K562 (cell line): ENCODE measurements around the gene DMBT1. TPM values are rescaled to one million over a fixed set of nuclear protein-coding genes. Genes with fewer than 3 reads are reported as not detected.

Experiments used
- ATAC-seq: fragments of 200-7000 bp; cut with Tn5 transposase; 3 replicates; pipeline ENCODE4 v1.9.1; 2020; ENCODE audit warnings: moderate library complexity
- BruUV-seq: library from RNA; stranded (reverse); fragments of 400-500 nt; replicated peaks from 2 replicates; lab custom pipeline; 2021; lab: Mats Ljungman, UMichigan
- CTCF ChIA-PET: fragments of 300-600 bp; formaldehyde crosslinking; extraction: SDS; loops from one replicate; lab custom pipeline; 2021; ENCODE audit warnings: low intra/inter-chr PET ratio; lab: Yijun Ruan, JAX
- POLR2A ChIA-PET: fragments of 300-600, 350-650 bp; sonication (Branson Sonifier 250); formaldehyde crosslinking; extraction: SDS; loops from one replicate; lab custom pipeline; 2021; ENCODE audit warnings: antibody characterized with exemption, inconsistent platforms; lab: Yijun Ruan, JAX
- DNase-seq, 4 experiments: peaks; one replicate each; pipeline versions ENCODE4 v3.0.0 to v3.0.0-alpha.2; 2011 to 2018; ENCODE audit warnings: low spot score in 3 of 4, mixed read lengths in 3 of 4; ENCODE audit errors: extremely low read depth in 1 of 4
- FAIRE-seq: peaks from 2 replicates; lab custom pipeline; 2011; peaks lifted over from hg19 to GRCh38; lab: Jason Lieb, UNC
- H2AFZ ChIP-seq: 2 replicates; pipeline ENCODE4 v1.6.0; 2011; ENCODE audit warnings: low read depth, low read length, control low read depth, inconsistent platforms
- H3K27ac ChIP-seq: fragments of 200-600 bp; 3 replicates; pipeline ENCODE4 v1.8.0; 2011; ENCODE audit warnings: low read depth, mild to moderate bottlenecking, control low read depth, inconsistent platforms, low read length, moderate library complexity, mixed read lengths; ENCODE audit errors: extremely low read depth
- H3K27me3 ChIP-seq, 2 experiments: fragments of 300-600 bp in 1 of 2; 2 replicates in 1 of 2; 3 replicates in 1 of 2; pipeline versions ENCODE4 v1.6.0 to v1.8.0; 2011; ENCODE audit warnings: inconsistent platforms in 2 of 2, low read length in 2 of 2, mild to moderate bottlenecking in 1 of 2, mixed read lengths in 1 of 2, moderate library complexity in 1 of 2; ENCODE audit not compliant: control insufficient read depth in 2 of 2, insufficient read depth in 2 of 2
- H3K36me3 ChIP-seq: fragments of 300-600 bp; 3 replicates; pipeline ENCODE4 v1.8.0; 2011; ENCODE audit warnings: mild to moderate bottlenecking, low read length, inconsistent platforms; ENCODE audit not compliant: control insufficient read depth, insufficient read depth
- H3K4me1 ChIP-seq, 2 experiments: fragments of 200-600 bp in 1 of 2; replicated peaks in 1 of 2; 2 replicates in 1 of 2; 3 replicates in 1 of 2; pipeline versions ENCODE4 v1.5.1 to v1.8.0; 2011; ENCODE audit warnings: inconsistent platforms in 2 of 2, low read length in 2 of 2, mild to moderate bottlenecking in 1 of 2, mixed read lengths in 1 of 2, moderate library complexity in 1 of 2; ENCODE audit not compliant: control insufficient read depth in 2 of 2, insufficient read depth in 2 of 2
- H3K4me2 ChIP-seq: 2 replicates; pipeline ENCODE4 v1.6.1; 2011; ENCODE audit warnings: low read length, control low read depth, inconsistent platforms, mixed read lengths; ENCODE audit not compliant: insufficient read depth
- H3K4me3 ChIP-seq: fragments of 200-600 bp; sonication (generic), shearing (Covaris generic); 2 replicates; pipeline ENCODE4 v1.5.1; 2016; ENCODE audit warnings: control low read depth, inconsistent platforms
- H3K79me2 ChIP-seq: fragments of 200-600 bp; 3 replicates; pipeline ENCODE4 v1.8.0; 2011; ENCODE audit warnings: low read length, inconsistent platforms; ENCODE audit not compliant: control insufficient read depth, insufficient read depth
- H3K9ac ChIP-seq, 2 experiments: 2 replicates each; pipeline versions ENCODE4 v1.6.0 to v1.6.1; 2011; ENCODE audit warnings: low read depth in 2 of 2, low read length in 2 of 2, control low read depth in 1 of 2, inconsistent platforms in 1 of 2, mild to moderate bottlenecking in 1 of 2, mixed read lengths in 1 of 2; ENCODE audit not compliant: insufficient read depth in 1 of 2
- H3K9me1 ChIP-seq: one replicate; pipeline ENCODE4 v1.6.0; 2011; ENCODE audit warnings: inconsistent platforms, mild to moderate bottlenecking, low read length, moderate library complexity; ENCODE audit not compliant: control insufficient read depth, insufficient read depth
- H3K9me3 ChIP-seq: replicated peaks from 2 replicates; pipeline ENCODE4 v1.5.1; 2011; ENCODE audit warnings: low read depth, low read length, inconsistent platforms; ENCODE audit not compliant: control insufficient read depth, insufficient read depth
- H4K20me1 ChIP-seq: replicated peaks from 2 replicates; pipeline ENCODE4 v1.6.1; 2011; ENCODE audit warnings: low read length, inconsistent platforms, mixed read lengths; ENCODE audit not compliant: control insufficient read depth, insufficient read depth
- GMEB1 ChIP-seq: fragments of 250-450 bp; sonication (Bioruptor Pico); IDR thresholded peaks from 2 replicates; pipeline ENCODE4 v1.4.0; 2020; ENCODE audit warnings: mild to moderate bottlenecking
- PCBP2 ChIP-seq: fragments of 200-400 bp; formaldehyde crosslinking; IDR thresholded peaks from 2 replicates; pipeline ENCODE4 v1.6.1; 2018; ENCODE audit warnings: low read length, low read depth, mild to moderate bottlenecking, moderate library complexity; ENCODE audit not compliant: poor library complexity, severe bottlenecking
- STAG1 ChIP-seq: sonication (generic); formaldehyde crosslinking; IDR thresholded peaks from 2 replicates; pipeline ENCODE4 v1.5.0; 2020; ENCODE audit warnings: missing genetic modification reagents, borderline replicate concordance
- ZNF407 ChIP-seq: fragments of 450-650 bp; IDR thresholded peaks from 2 replicates; pipeline ENCODE4 v1.6.1; 2016; ENCODE audit warnings: low read depth
- WGBS: fragments of 100-300 bp; shearing (Covaris generic); methylation state at CpG from one replicate; pipeline ENCODE4 v1.1.6; 2016; ENCODE audit warnings: low coverage, mixed read lengths; ENCODE audit not compliant: insufficient coverage; ENCODE audit errors: missing lambda C conversion rate; 5-methylcytosine and 5-hydroxymethylcytosine counted together
- in situ Hi-C: fragments of 300-500 bp; cut with MboI; formaldehyde crosslinking; loops from 4 replicates; pipeline ENCODE4 v1.15.0; 2018; ENCODE audit warnings: inconsistent platforms, mixed read lengths
- intact Hi-C: fragments of 100-400 bp; cut with micrococcal nuclease; formaldehyde crosslinking; loops from 2 replicates; pipeline ENCODE4 v1.14.2; 2022
- polyA plus RNA-seq, 8 experiments: library from polyadenylated mRNA; depleted of rRNA in 4 of 8; stranded (reverse) in 5 of 8; unstranded in 3 of 8; fragments of >200 nt; fragmentation: Nextera tagmentation in 2 of 8; fragmentation: Illumina TruSeq in 1 of 8; extraction: Ambion mirVana in 2 of 8; extraction: Trizol in 1 of 8; gene quantifications; 2 replicates each; pipeline versions ENCODE4 v1.2.1 to v1.2.3, GENCODE V29; 2011 to 2014; ENCODE audit warnings: inconsistent platforms in 1 of 8, missing spikeins in 1 of 8
- total RNA-seq, 7 experiments: library from RNA; depleted of rRNA in 6 of 7; stranded (reverse); fragments of >200 nt in 6 of 7; fragmentation: Illumina TruSeq in 2 of 7; extraction: Trizol in 2 of 7; gene quantifications; 2 replicates each; pipeline versions ENCODE4 v1.2.1 to v1.2.3, GENCODE V29; 2011 to 2021; ENCODE audit warnings: low replicate concordance in 1 of 7
- TF ChIP-seq, protein P1 (sequence below), 3 experiments: IDR thresholded peaks in 2 of 3; conservative IDR thresholded peaks in 1 of 3; 2 replicates each; pipeline ENCODE4 v1.5.1; 2011 to 2012; ENCODE audit warnings: low read length in 3 of 3, mild to moderate bottlenecking in 3 of 3, control low read depth in 2 of 3, improper control_type of control experiment in 1 of 3, inconsistent platforms in 1 of 3, low read depth in 1 of 3, mixed read lengths in 1 of 3, moderate library complexity in 1 of 3; ENCODE audit not compliant: insufficient read depth in 2 of 3

The DMBT1 gene
- total and polyA plus RNA-seq, 9 of the 15 experiments (the other 6 are each of a cell fraction or from before 2014, with no cell fraction given) = 0.01 to 0.07 TPM; not detected in 7

DNA sequence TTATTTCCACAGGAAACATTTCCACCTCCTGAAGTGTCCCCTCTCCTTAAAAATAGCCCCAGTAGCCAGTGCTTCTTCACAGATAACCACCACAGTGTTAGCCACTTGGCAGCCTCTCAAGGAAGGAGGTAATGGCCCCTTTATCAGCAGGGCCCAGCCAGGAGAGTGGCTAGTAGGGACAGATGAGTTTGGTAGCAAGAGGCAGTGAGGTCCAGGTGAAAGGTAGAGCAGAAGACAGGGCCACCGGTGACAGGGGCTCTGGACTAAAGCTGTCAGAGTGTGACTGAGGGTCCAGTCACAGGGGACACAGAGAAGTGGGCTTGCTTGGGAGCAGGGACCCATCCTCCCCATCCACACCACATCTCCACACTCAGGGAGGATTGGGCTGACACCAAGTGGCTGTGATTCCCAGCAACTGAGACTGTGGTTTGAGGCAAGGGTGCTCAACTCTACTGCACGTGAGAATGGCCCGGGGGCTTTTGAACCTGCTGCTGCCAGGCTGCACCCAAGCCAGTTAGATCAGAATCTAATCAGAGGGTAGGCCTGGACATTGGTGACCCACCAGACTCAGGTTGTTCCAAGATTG lies 86.9 kb downstream of the DMBT1 start (continued):
- TF ChIP-seq PCBP2 = no peak
- TF ChIP-seq, all 486 proteins: peak for 6

DNA sequence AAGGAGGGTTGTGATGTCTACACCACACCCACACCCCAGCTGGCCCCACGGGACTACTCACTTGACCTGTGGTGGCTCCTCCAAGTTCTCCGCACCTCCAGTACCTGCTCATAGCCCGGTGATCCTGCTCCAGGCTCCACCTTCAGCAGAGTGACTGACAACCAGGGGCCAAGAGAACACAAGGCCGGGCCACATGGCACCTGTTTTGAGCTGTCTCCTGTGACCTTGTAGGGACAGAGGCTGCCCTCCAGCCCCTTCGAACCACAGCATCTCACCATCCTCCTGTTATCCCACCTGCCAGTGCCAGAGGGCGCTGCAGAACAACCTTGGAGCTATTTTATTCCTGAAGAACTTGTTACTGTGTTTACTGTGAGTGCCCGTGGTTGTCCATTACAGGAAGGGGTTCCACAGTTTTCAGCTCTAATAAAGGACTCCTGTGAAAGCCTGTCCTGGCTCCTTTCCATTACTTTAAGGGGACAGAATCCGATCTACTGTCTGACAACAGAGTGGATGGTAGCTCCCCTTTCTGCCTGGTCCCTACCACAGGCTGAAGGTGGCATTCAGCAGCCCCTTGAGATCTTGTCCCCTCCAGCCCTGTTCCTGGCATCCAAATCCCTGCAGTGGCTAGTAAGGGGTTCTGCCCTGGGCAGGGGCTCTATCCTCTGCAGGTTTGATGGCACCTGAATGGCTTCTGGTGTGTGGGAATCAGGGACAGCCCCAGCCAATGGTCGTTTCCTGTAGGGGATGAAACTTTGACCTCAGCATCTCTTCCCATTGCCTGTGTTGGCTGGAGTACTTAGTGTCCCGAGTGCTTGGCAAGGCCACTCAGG lies 88.3 kb downstream of the DMBT1 start:
- ATAC-seq = peak; percentile 82
- H3K27ac ChIP-seq = no peak overlapping the region
- H3K4me3 ChIP-seq = no peak overlapping the region
- H4K20me1 ChIP-seq = no peaks in the 10 kb centered on the region
- H2AFZ ChIP-seq = no peak overlapping the region
- no peak overlapping the region for H3K4me2 ChIP-seq
- no peaks in the 10 kb centered on the region; a peak in 2 of 5 replicates for H3K4me1 ChIP-seq
- H3K9ac ChIP-seq = no peak overlapping the region
- no peaks in the 10 kb centered on the region for H3K79me2 ChIP-seq
- no peaks in the 10 kb centered on the region for H3K36me3 ChIP-seq
- no peak for FAIRE-seq
- no peaks in the 10 kb centered on the region for H3K9me1 ChIP-seq
- in situ Hi-C loops = no loop called here
- no TSS peak for BruUV-seq
- no peaks in the 10 kb centered on the region; a peak in 1 of 5 replicates for H3K27me3 ChIP-seq
- ChIA-PET CTCF (no interaction called here), POLR2A (no interaction called here)
- intact Hi-C loops = loop anchor here (1.0 kb wide), 1 partner anchor 54 kb away; no protein-coding TSS in a partner anchor
- peak; percentile 35 to 57 (median 39) for DNase-seq
- 0% methylated on average over 5 of the region's 10 CpGs for WGBS
- no peaks in the 10 kb centered on the region for H3K9me3 ChIP-seq
- TF ChIP-seq ZNF407 (no peak), GMEB1 (CRISPR knock-in tag) (no peak), STAG1 (CRISPR knock-in tag) (peak; percentile 32; the same call in 1 of the 2 replicates)
- TF ChIP-seq, protein P1, sequence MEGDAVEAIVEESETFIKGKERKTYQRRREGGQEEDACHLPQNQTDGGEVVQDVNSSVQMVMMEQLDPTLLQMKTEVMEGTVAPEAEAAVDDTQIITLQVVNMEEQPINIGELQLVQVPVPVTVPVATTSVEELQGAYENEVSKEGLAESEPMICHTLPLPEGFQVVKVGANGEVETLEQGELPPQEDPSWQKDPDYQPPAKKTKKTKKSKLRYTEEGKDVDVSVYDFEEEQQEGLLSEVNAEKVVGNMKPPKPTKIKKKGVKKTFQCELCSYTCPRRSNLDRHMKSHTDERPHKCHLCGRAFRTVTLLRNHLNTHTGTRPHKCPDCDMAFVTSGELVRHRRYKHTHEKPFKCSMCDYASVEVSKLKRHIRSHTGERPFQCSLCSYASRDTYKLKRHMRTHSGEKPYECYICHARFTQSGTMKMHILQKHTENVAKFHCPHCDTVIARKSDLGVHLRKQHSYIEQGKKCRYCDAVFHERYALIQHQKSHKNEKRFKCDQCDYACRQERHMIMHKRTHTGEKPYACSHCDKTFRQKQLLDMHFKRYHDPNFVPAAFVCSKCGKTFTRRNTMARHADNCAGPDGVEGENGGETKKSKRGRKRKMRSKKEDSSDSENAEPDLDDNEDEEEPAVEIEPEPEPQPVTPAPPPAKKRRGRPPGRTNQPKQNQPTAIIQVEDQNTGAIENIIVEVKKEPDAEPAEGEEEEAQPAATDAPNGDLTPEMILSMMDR (IDR thresholded peaks at IDR 0.05 in 2 of 3, conservative IDR thresholded peaks at IDR 0.05 in 1 of 3; ENCODE audit: insufficient read depth in 2 of 3, low read depth in 1 of 3, low read length in 3 of 3) = peak; percentile 63 to 73 (median 67); a peak in 5 of 6 replicates
